ENCODE measurements around the gene PKDCC.

The PKDCC gene

GRCh38 chr2:42099438-42100173 is 51.8 kb downstream of the PKDCC start:
- TF ChIP-seq EGR1 (IDR thresholded peaks at IDR 0.05) (no peak), ZBTB7A (IDR thresholded peaks at IDR 0.05; ENCODE audit: low read depth) (no peak), USF1 (IDR thresholded peaks at IDR 0.05) (no peak), TAF1 (IDR thresholded peaks at IDR 0.05; ENCODE audit: low read depth) (no peak), EP300 (IDR thresholded peaks at IDR 0.05; ENCODE audit: borderline replicate concordance) (no peak), FOXM1 (IDR thresholded peaks at IDR 0.05; ENCODE audit: borderline replicate concordance, low read depth) (no peak), REST (IDR thresholded peaks at IDR 0.05; ENCODE audit: low read depth) (no peak), TCF12 (IDR thresholded peaks at IDR 0.05; ENCODE audit: low read depth) (no peak), CEBPB (IDR thresholded peaks at IDR 0.05) (no peak), YY1 (IDR thresholded peaks at IDR 0.05; ENCODE audit: low read depth) (no peak), TEAD4 (IDR thresholded peaks at IDR 0.05) (no peak), RAD21 (IDR thresholded peaks at IDR 0.05; ENCODE audit: low read depth) (no peak), CREB1 (IDR thresholded peaks at IDR 0.05; ENCODE audit: low read depth) (no peak), NFIC (IDR thresholded peaks at IDR 0.05) (no peak)
- TF ChIP-seq, protein P1, sequence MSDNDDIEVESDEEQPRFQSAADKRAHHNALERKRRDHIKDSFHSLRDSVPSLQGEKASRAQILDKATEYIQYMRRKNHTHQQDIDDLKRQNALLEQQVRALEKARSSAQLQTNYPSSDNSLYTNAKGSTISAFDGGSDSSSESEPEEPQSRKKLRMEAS (IDR thresholded peaks at IDR 0.05): no peak

- TF ChIP-seq FOXM1 (IDR thresholded peaks at IDR 0.05; ENCODE audit: borderline replicate concordance, low read depth) (no peak), ZBTB7A (IDR thresholded peaks at IDR 0.05; ENCODE audit: low read depth) (peak; percentile 35; the same call in 1 of the 2 replicates)
Observed at GRCh38 chr2:42100683-42101205, 52.9 kb downstream of the PKDCC start.

DNA sequence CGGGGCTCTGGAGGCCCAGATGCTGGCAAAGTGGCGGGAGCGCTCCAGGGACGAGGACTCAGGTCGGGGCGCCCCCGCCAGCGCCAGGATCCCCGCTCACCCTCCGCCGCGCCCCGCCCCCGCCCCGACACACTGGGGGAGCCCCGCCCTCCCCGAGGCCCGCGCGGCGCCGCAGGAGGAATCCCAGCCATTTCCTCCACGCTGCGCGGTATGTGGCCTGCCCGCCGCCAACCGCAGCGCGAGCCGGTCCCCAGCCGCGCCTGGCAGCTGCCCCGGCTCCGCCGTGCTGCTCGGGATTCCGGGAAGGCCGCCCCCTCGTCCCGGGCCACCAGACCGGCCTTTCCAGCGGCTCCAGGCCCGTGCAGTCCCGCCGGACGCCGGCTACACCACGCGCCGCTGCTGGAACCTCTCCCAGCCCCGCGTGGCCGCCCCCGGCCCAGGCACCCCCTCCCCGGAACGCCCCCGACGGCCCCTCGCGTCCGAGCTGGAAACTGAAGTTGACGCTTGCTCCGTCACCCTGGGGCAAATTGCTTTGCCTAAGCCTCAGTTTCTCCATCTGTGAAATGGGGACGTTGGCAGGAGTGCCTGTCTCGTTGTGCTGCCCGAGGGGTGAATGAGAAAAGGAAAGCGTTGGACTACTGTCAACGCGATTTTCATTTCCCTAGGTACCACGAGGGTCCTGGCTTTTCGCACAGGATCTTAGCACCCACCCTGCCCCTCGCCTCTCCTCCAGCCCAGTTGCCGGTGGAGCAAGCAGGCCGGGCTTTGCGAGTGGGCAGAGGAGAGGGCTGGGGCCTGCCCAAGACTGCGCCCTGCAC is 53.6 kb downstream of the PKDCC start:
- TF ChIP-seq TEAD4 (IDR thresholded peaks at IDR 0.05) (peak; percentile 87), RAD21 (IDR thresholded peaks at IDR 0.05; ENCODE audit: low read depth) (peak; percentile 10; the same call in 1 of the 2 replicates), EP300 (IDR thresholded peaks at IDR 0.05; ENCODE audit: borderline replicate concordance) (no peak), TAF1 (IDR thresholded peaks at IDR 0.05; ENCODE audit: low read depth) (no peak), FOXM1 (IDR thresholded peaks at IDR 0.05; ENCODE audit: borderline replicate concordance, low read depth) (no peak), CEBPB (IDR thresholded peaks at IDR 0.05) (no peak), NFIC (IDR thresholded peaks at IDR 0.05) (peak; percentile 85), TCF12 (IDR thresholded peaks at IDR 0.05; ENCODE audit: low read depth) (peak; percentile 83; the same call in 1 of the 2 replicates), EGR1 (IDR thresholded peaks at IDR 0.05) (peak; percentile 46; the same call in 1 of the 2 replicates), CREB1 (IDR thresholded peaks at IDR 0.05; ENCODE audit: low read depth) (no peak), YY1 (IDR thresholded peaks at IDR 0.05; ENCODE audit: low read depth) (0 out of 2 replicates have a peak, but pooled peaks have one; percentile 5), ZBTB7A (IDR thresholded peaks at IDR 0.05; ENCODE audit: low read depth) (no peak), REST (IDR thresholded peaks at IDR 0.05; ENCODE audit: low read depth) (no peak), USF1 (IDR thresholded peaks at IDR 0.05) (no peak)
- TF ChIP-seq, protein P1 (IDR thresholded peaks at IDR 0.05): peak; percentile 38; the same call in 1 of the 2 replicates

GRCh38 chr2:42102024-42102590 is 54.3 kb downstream of the PKDCC start:
- TF ChIP-seq CREB1 (IDR thresholded peaks at IDR 0.05; ENCODE audit: low read depth): no peak
- TF ChIP-seq, protein P1 (IDR thresholded peaks at IDR 0.05): peak; percentile 92
- peak; percentile 44 for TF ChIP-seq USF1 (IDR thresholded peaks at IDR 0.05)
- TF ChIP-seq ZBTB7A (IDR thresholded peaks at IDR 0.05; ENCODE audit: low read depth): peak; percentile 32; the same call in 1 of the 2 replicates
- TF ChIP-seq EGR1 (IDR thresholded peaks at IDR 0.05): peak; percentile 71; the same call in 1 of the 2 replicates

All from Ishikawa (cell line).